Ovary (tissue), 9 donors: ENCODE measurements around the gene GMPR. TPM values are rescaled to one million over a fixed set of nuclear protein-coding genes. Genes with fewer than 3 reads are reported as not detected.
A peak's percentile ranks its signal among the peaks of the same experiment; 100 is the strongest.

Experiments
- DNase-seq, 5 donors: peaks; one replicate each; pipeline ENCODE4 v3.0.0-alpha.2; 2019 to 2020
- H3K27ac ChIP-seq, 2 donors: fragments of 200-600 bp; one replicate each; pipeline versions ENCODE4 v1.5.1 to v1.8.0; 2019 to 2022
- H3K27me3 ChIP-seq: fragments of 200-600 bp; one replicate; pipeline ENCODE4 v1.8.0; 2022
- H3K36me3 ChIP-seq: fragments of 200-600 bp; sonication (generic); one replicate; pipeline ENCODE4 v1.5.1; 2019
- H3K4me1 ChIP-seq: one replicate; pipeline ENCODE4 v1.8.1; 2013; ENCODE audit warnings: mild to moderate bottlenecking, moderate library complexity; ENCODE audit not compliant: insufficient read depth
- H3K4me3 ChIP-seq: fragments of 200-600 bp; sonication (generic); one replicate; pipeline ENCODE4 v1.5.1; 2017
- H3K9me3 ChIP-seq, 2 donors: fragments of 200-600 bp in 1 of 2; sonication (generic) in 1 of 2; one replicate each; pipeline versions ENCODE4 v1.5.1 to v1.8.1; 2013 to 2019; ENCODE audit warnings: mild to moderate bottlenecking in 1 of 2, moderate library complexity in 1 of 2
- EP300 ChIP-seq: sonication (generic); formaldehyde crosslinking; IDR thresholded peaks from one replicate; pipeline ENCODE4 v1.6.1; 2017; ENCODE audit warnings: antibody characterized with exemption
- POLR2A ChIP-seq: fragments of 450-650 bp; IDR thresholded peaks from one replicate; pipeline ENCODE4 v1.6.1; 2017; ENCODE audit warnings: antibody characterized with exemption, mild to moderate bottlenecking, moderate library complexity
- WGBS, 3 donors: extraction: QIAGEN DNeasy Blood & Tissue Kit in 1 of 3; methylation state at CpG; one replicate each; pipeline versions ENCODE4 v1.1.5 to v1.1.7; 2013 to 2017; 5-methylcytosine and 5-hydroxymethylcytosine counted together
- intact Hi-C, 4 donors: fragments of 100-400 bp; cut with DNase I; formaldehyde crosslinking; loops; one replicate each; pipeline versions ENCODE4 v1.11.0 to v1.15.1; 2022 to 2023
- polyA plus RNA-seq, 2 donors: library from polyadenylated mRNA; stranded (reverse); fragments of 200-250 nt in 1 of 2; fragments of 350-450 nt in 1 of 2; fragmentation: Illumina TruSeq in 1 of 2; extraction: RNeasy Lipid Tissue Mini Kit (QIAGEN cat#74804) in 1 of 2; gene quantifications; one replicate each; pipeline ENCODE4 v1.2.3, GENCODE V29; 2013 to 2014
- total RNA-seq, 7 donors: library from RNA; depleted of rRNA in 2 of 7; stranded (reverse); fragments of >200 nt in 2 of 7; fragmentation: NEBNext Ultra II Directional in 3 of 7; extraction: Animal tissue kit (Norgen Biotek cat#: 25700) in 3 of 7; gene quantifications; one replicate each; pipeline versions ENCODE4 v1.1.0 to v1.2.4, GENCODE V29; 2016 to 2023
- TF ChIP-seq, protein P1 (sequence below), 3 donors: fragments of 450-650 bp in 2 of 3; fragments of 200-600 bp in 1 of 3; IDR thresholded peaks; one replicate each; pipeline versions ENCODE4 v1.5.1 to v1.8.0; 2016 to 2022; ENCODE audit warnings: antibody characterized with exemption in 3 of 3, mild to moderate bottlenecking in 1 of 3
- donor health status: DM: no; HTN: no; CAD: no; lungs with moderate emphysema.
- donor health status: DM: no; HTN: no; CAD: no.
- donor health status: Bipolar disorder and iron deficiency.
- donor health status: DM: yes; HTN: yes; CAD: no.
- donor health status: DM: no; HTN: no; CAD: no.
- donor health status: DM: yes; HTN: yes; CAD: no.

Gene GMPR
- total and polyA plus RNA-seq, 9 donors: 18.6 to 50.2 (median 35.1) TPM

DNA sequence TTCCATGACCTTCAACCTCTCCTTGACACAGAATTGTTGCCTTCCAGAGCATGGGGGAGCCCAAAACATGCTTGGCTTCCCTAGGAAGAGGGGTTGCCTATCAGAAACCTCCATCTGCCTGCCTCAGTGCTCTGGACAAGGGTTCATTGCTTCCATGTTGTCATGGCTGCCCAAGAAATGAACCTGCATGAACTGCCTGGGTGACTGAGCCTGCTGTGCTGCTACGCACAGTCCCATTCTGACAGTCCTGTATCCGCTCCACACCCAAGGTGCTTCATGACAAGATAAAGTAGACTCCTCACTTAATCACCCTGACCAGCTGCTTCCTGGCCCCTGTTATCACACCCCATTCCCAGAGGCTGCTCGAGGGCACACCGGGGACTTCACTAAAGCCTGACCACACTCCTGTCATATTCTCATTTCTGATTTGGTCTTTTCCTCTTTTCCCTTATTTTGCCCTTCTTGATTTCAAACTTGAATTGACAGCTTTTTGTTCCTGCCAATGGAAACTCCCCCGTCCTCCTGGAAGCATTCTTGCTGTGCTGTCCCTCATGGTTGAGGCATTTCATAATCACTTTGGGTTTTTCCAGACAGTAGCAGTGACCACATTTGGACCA lies 31.9 kb downstream of the GMPR start:
- Histone ChIP-seq H3K4me3 (no peak overlapping the region), H3K36me3 (no peaks in the 10 kb centered on the region), H3K27ac (no peak overlapping the region), H3K27me3 (no peaks in the 10 kb centered on the region), H3K4me1 (no peaks in the 10 kb centered on the region), H3K9me3 (no peaks in the 10 kb centered on the region)
- 90 to 92% (median 92%) methylated on average over 5 of the region's 5 CpGs for WGBS, 3 donors
- no peak for DNase-seq
- intact Hi-C loops: no loop called here
- no peak for TF ChIP-seq POLR2A
- TF ChIP-seq, protein P1, sequence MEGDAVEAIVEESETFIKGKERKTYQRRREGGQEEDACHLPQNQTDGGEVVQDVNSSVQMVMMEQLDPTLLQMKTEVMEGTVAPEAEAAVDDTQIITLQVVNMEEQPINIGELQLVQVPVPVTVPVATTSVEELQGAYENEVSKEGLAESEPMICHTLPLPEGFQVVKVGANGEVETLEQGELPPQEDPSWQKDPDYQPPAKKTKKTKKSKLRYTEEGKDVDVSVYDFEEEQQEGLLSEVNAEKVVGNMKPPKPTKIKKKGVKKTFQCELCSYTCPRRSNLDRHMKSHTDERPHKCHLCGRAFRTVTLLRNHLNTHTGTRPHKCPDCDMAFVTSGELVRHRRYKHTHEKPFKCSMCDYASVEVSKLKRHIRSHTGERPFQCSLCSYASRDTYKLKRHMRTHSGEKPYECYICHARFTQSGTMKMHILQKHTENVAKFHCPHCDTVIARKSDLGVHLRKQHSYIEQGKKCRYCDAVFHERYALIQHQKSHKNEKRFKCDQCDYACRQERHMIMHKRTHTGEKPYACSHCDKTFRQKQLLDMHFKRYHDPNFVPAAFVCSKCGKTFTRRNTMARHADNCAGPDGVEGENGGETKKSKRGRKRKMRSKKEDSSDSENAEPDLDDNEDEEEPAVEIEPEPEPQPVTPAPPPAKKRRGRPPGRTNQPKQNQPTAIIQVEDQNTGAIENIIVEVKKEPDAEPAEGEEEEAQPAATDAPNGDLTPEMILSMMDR (IDR thresholded peaks at IDR 0.05): no peak
- TF ChIP-seq EP300: no peak

DNA sequence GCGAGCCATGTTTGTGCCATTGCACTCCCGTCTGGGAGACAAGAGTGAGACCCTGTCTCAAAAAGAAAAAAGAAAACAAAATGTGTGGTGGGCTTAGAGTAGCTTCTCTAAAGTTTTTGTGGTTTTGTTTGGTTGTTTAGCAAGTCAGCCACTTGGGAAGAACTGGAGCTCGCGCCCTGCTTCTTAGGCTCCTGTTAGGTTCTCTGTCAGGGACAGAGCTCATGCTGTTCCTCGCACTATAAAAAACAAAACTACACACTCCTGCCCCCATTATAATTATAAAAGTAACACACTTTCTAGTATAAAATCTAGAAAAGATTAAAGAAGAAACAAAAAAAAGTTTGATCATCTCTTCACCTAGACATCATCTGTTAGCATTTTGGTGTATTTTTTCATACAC lies 33.0 kb downstream of the GMPR start:
- Histone ChIP-seq H3K36me3 (no peaks in the 10 kb centered on the region), H3K27ac (no peak overlapping the region), H3K4me3 (no peak overlapping the region), H3K9me3 (no peaks in the 10 kb centered on the region), H3K27me3 (no peaks in the 10 kb centered on the region), H3K4me1 (no peaks in the 10 kb centered on the region)
- no peak for DNase-seq
- TF ChIP-seq, protein P1 (IDR thresholded peaks at IDR 0.05): no peak
- TF ChIP-seq EP300 (no peak), POLR2A (no peak)
- WGBS, 3 donors: 95 to 99% (median 95%) methylated on average over 5 of the region's 5 CpGs
- intact Hi-C loops: no loop called here

DNA sequence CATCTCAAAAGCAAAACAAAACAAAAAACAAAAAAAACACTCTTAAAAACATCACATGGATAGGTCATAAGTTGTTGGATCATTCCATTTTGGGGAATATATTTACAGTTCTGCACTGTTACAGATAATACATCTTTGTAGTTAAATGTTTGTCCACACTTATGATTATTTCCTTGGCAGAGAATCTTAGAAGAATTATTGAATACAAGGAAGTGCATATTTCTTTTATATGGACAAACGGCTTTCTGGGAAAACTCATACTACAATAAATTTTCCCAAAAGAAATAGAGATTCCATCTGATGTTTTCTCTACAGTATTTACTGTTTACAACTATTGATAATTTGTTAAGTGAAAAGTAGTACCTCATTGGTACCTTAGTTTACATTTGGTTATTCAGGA lies 33.8 kb downstream of the GMPR start:
- no peaks in the 10 kb centered on the region for H3K9me3 ChIP-seq
- intact Hi-C loops: no loop called here
- no peak overlapping the region for H3K27ac ChIP-seq
- no peak for DNase-seq
- no peaks in the 10 kb centered on the region for H3K36me3 ChIP-seq
- no peak overlapping the region for H3K4me3 ChIP-seq
- H3K4me1 ChIP-seq: peaks cover 2% of the 10 kb centered on the region
- H3K27me3 ChIP-seq: no peaks in the 10 kb centered on the region
- WGBS, 3 donors: 21 to 42% (median 38%) methylated on average over 1 of the region's 1 CpG
- TF ChIP-seq, protein P1 (IDR thresholded peaks at IDR 0.05): no peak
- TF ChIP-seq EP300 (no peak), POLR2A (no peak)

DNA sequence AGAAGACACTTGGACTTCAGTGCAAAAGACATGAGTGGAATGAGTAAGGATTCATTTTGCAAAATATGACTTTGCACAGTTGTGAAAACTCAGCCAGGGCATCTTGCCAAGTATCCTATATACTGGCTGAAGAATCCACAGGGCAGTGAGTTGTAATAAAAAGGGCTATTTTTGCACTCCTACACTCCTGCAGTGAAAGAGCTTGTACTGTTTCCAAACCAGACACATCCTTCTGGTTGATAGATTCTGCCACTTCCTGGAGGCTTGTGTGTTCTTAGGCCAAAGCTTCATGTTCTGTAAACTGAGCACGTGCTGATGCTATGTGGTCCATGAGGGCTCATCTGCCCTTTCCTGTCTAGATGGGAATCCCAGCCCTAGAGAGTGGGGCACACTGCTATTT lies 34.9 kb downstream of the GMPR start:
- peak overlapping the region in 1 of 2 donors; percentile 4 for H3K27ac ChIP-seq
- no peaks in the 10 kb centered on the region for H3K9me3 ChIP-seq
- H3K27me3 ChIP-seq: no peaks in the 10 kb centered on the region
- TF ChIP-seq EP300 (no peak), POLR2A (no peak)
- TF ChIP-seq, protein P1 (IDR thresholded peaks at IDR 0.05): no peak
- WGBS, 3 donors: 4 to 29% (median 14%) methylated on average over 1 of the region's 1 CpG
- H3K4me1 ChIP-seq: peaks cover 2% of the 10 kb centered on the region
- DNase-seq: no peak
- intact Hi-C loops: no loop called here
- H3K36me3 ChIP-seq: no peaks in the 10 kb centered on the region
- no peak overlapping the region for H3K4me3 ChIP-seq
